ENCODE data around the gene PKP4.

DNA sequence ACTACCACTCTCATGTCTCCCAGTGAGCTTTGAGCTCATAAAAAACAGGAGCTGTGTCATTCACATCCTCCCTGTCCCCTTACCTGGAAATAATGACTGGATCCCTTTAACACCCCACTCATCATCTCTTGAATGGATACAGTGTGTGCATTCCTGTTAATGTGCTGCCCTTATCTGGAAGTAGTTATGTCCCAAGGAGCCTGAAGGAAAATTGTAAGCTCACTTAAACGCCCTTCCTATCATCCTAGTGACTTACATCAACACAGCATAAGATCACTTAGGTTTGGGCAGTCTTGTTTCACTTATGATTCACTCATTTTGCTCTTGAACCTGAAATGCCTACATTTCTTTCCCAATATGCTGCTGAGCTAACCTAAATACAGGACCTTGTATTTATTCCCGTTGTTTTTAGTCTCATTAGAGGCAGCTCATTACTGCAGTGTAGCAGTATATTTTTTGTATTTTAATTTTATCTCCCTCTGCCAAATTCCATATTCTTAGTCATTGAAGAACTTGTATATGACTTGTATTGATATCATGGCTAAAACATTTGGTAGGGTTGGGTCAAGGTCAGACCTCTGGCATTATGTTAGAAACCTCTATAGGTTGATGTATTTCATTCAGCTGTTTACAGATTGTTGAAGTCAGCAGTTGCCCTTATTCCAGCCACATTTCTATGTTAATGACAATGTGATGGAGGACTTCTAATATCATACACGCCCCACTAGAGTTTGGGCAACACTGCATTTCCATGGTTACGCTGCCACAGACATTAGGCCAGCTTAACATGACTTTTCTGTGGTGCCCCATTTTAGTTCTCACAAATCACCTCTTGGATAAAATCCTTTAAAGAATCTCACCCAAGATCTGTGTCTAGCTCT, 72.9 kb downstream of the PKP4 start:
- TF ChIP-seq, protein P1, sequence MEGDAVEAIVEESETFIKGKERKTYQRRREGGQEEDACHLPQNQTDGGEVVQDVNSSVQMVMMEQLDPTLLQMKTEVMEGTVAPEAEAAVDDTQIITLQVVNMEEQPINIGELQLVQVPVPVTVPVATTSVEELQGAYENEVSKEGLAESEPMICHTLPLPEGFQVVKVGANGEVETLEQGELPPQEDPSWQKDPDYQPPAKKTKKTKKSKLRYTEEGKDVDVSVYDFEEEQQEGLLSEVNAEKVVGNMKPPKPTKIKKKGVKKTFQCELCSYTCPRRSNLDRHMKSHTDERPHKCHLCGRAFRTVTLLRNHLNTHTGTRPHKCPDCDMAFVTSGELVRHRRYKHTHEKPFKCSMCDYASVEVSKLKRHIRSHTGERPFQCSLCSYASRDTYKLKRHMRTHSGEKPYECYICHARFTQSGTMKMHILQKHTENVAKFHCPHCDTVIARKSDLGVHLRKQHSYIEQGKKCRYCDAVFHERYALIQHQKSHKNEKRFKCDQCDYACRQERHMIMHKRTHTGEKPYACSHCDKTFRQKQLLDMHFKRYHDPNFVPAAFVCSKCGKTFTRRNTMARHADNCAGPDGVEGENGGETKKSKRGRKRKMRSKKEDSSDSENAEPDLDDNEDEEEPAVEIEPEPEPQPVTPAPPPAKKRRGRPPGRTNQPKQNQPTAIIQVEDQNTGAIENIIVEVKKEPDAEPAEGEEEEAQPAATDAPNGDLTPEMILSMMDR (IDR thresholded peaks at IDR 0.05) = no peak
- TF ChIP-seq EP300 (IDR thresholded peaks at IDR 0.05) (no peak), POLR2A (IDR thresholded peaks at IDR 0.05) (no peak)

Data from ovary (tissue), 3 donors.